GM18861 (cell line): Measurements from ENCODE around the gene FXYD2.

Experiments used
- ATAC-seq: cut with Tn5 transposase; IDR thresholded peaks from one replicate; pipeline ENCODE4 v1.9.1; 2021; ENCODE audit not compliant: unreplicated experiment

Gene FXYD2

GRCh38 chr11:117859061-117859460 lies 34.5 kb upstream of the FXYD2 start:
- ATAC-seq = no peak

- ATAC-seq = no peak
Measured at GRCh38 chr11:117857734-117858414, 33.3 kb upstream of the FXYD2 start.

- no peak for ATAC-seq
Measured at GRCh38 chr11:117855912-117856651, 31.5 kb upstream of the FXYD2 start.

- ATAC-seq = no peak
Measured at GRCh38 chr11:117855186-117855845, 30.8 kb upstream of the FXYD2 start.

GRCh38 chr11:117852309-117852708 lies 27.8 kb upstream of the FXYD2 start:
- ATAC-seq = no peak

- no peak for ATAC-seq
Measured at GRCh38 chr11:117851852-117852251, 27.3 kb upstream of the FXYD2 start.

GRCh38 chr11:117851106-117851505 lies 26.6 kb upstream of the FXYD2 start:
- no peak for ATAC-seq

- ATAC-seq = no peak
Measured at GRCh38 chr11:117849781-117850414, 25.4 kb upstream of the FXYD2 start.

GRCh38 chr11:117843666-117844484 lies 19.3 kb upstream of the FXYD2 start:
- no peak for ATAC-seq

- ATAC-seq = no peak
Measured at GRCh38 chr11:117842131-117842941, 17.8 kb upstream of the FXYD2 start.

GRCh38 chr11:117841551-117842031 lies 17.0 kb upstream of the FXYD2 start:
- ATAC-seq = no peak

- no peak for ATAC-seq
Measured at GRCh38 chr11:117840881-117841550, 16.5 kb upstream of the FXYD2 start.

GRCh38 chr11:117839936-117840813 lies 15.6 kb upstream of the FXYD2 start:
- ATAC-seq = no peak

- no peak for ATAC-seq
Measured at GRCh38 chr11:117839380-117839881, 14.9 kb upstream of the FXYD2 start.

GRCh38 chr11:117838901-117839300 lies 14.4 kb upstream of the FXYD2 start:
- ATAC-seq = no peak

GRCh38 chr11:117837791-117838190 lies 13.2 kb upstream of the FXYD2 start:
- no peak for ATAC-seq

GRCh38 chr11:117837070-117837776 lies 12.7 kb upstream of the FXYD2 start:
- no peak for ATAC-seq
